Endothelial cell of umbilical vein (primary cell): ENCODE data around the gene ZNF778. TPM values are rescaled to one million over a fixed set of nuclear protein-coding genes. Genes with fewer than 3 reads are reported as not detected.

Source experiments
- BruUV-seq: library from RNA; stranded (reverse); fragments of 400-500 nt; replicated peaks from 2 replicates; lab custom pipeline; 2021; lab: Mats Ljungman, UMichigan
- CTCF ChIA-PET: fragments of 300-600, 350-600 bp; sonication (Branson Sonifier 250); formaldehyde crosslinking; loops from one replicate; lab custom pipeline; 2021; ENCODE audit warnings: antibody characterized with exemption, inconsistent platforms; lab: Charles Lee
- POLR2A ChIA-PET: fragments of 300-600, 350-600 bp; sonication (Branson Sonifier 250); formaldehyde crosslinking; loops from one replicate; lab custom pipeline; 2021; ENCODE audit warnings: antibody characterized with exemption, inconsistent platforms; lab: Charles Lee
- DNase-seq: peaks from one replicate; pipeline ENCODE4 v3.0.0-alpha.2; 2011; ENCODE audit warnings: low read depth, low spot score
- FAIRE-seq: peaks from 2 replicates; lab custom pipeline; 2011; peaks lifted over from hg19 to GRCh38; lab: Jason Lieb, UNC
- H2AFZ ChIP-seq: 2 replicates; pipeline ENCODE4 v1.6.0; 2012; ENCODE audit warnings: low read depth, low read length, control low read depth, inconsistent platforms
- H3K27ac ChIP-seq: 2 replicates; pipeline ENCODE4 v1.5.1; 2011; ENCODE audit warnings: low read depth, mild to moderate bottlenecking, control low read depth, low read length, moderate library complexity; ENCODE audit not compliant: insufficient read depth
- H3K27me3 ChIP-seq, 2 experiments: 2 replicates each; pipeline versions ENCODE4 v1.6.0 to v1.6.1; 2011; ENCODE audit warnings: low read length in 2 of 2, mixed read lengths in 1 of 2; ENCODE audit not compliant: control insufficient read depth in 2 of 2, insufficient read depth in 2 of 2
- H3K36me3 ChIP-seq, 2 experiments: 2 replicates in 1 of 2; 3 replicates in 1 of 2; pipeline ENCODE4 v1.5.1; 2011; ENCODE audit warnings: low read length in 2 of 2, mild to moderate bottlenecking in 1 of 2, moderate library complexity in 1 of 2; ENCODE audit not compliant: control insufficient read depth in 2 of 2, insufficient read depth in 2 of 2; ENCODE audit errors: extremely low read depth in 1 of 2
- H3K4me1 ChIP-seq: 3 replicates; pipeline ENCODE4 v1.5.1; 2011; ENCODE audit warnings: mild to moderate bottlenecking, low read length; ENCODE audit not compliant: control insufficient read depth, insufficient read depth; ENCODE audit errors: extremely low read depth
- H3K4me2 ChIP-seq: 2 replicates; pipeline ENCODE4 v1.6.1; 2011; ENCODE audit warnings: low read length, control low read depth, mixed read lengths; ENCODE audit not compliant: insufficient read depth
- H3K4me3 ChIP-seq, 3 experiments: fragments of 200-600 bp in 1 of 3; sonication (generic), shearing (Covaris generic) in 1 of 3; replicated peaks in 1 of 3; 2 replicates each; pipeline ENCODE4 v1.5.1; 2011 to 2016; ENCODE audit warnings: control low read depth in 3 of 3, low read length in 3 of 3, mild to moderate bottlenecking in 2 of 3, inconsistent platforms in 1 of 3, low read depth in 1 of 3, moderate library complexity in 1 of 3; ENCODE audit not compliant: insufficient read depth in 1 of 3
- H3K79me2 ChIP-seq: 2 replicates; pipeline ENCODE4 v1.6.0; 2012; ENCODE audit warnings: low read length, inconsistent platforms; ENCODE audit not compliant: control insufficient read depth, insufficient read depth
- H3K9ac ChIP-seq: replicated peaks from 2 replicates; pipeline ENCODE3; 2011; ENCODE audit warnings: low read length, control low read depth; ENCODE audit not compliant: insufficient read depth; ENCODE audit errors: extremely low read depth
- H3K9me1 ChIP-seq: replicated peaks from 3 replicates; pipeline ENCODE4 v1.6.0; 2011; ENCODE audit warnings: mild to moderate bottlenecking, low read length; ENCODE audit not compliant: control insufficient read depth, insufficient read depth; ENCODE audit errors: extremely low read depth
- H3K9me3 ChIP-seq: replicated peaks from 2 replicates; pipeline ENCODE4 v1.5.1; 2012; ENCODE audit warnings: low read length, inconsistent platforms; ENCODE audit not compliant: control insufficient read depth, insufficient read depth
- H4K20me1 ChIP-seq: replicated peaks from 2 replicates; pipeline ENCODE3; 2011; ENCODE audit warnings: mild to moderate bottlenecking, low read length; ENCODE audit not compliant: control insufficient read depth, insufficient read depth; ENCODE audit errors: extremely low read depth
- EZH2 ChIP-seq: IDR thresholded peaks from 2 replicates; pipeline ENCODE4 v1.6.1; 2012; ENCODE audit warnings: borderline replicate concordance, low read depth, mild to moderate bottlenecking, moderate library complexity, low read length, inconsistent platforms; ENCODE audit not compliant: severe bottlenecking
- FOS ChIP-seq: IDR thresholded peaks from 2 replicates; pipeline ENCODE4 v1.6.1; 2011; ENCODE audit warnings: mild to moderate bottlenecking, low read length, moderate library complexity, borderline replicate concordance; ENCODE audit not compliant: insufficient read depth
- GATA2 ChIP-seq: IDR thresholded peaks from 2 replicates; pipeline ENCODE4 v1.7.0; 2011; ENCODE audit warnings: low read depth, mild to moderate bottlenecking, moderate library complexity, mixed read lengths, low read length; ENCODE audit not compliant: insufficient read length, insufficient read depth
- JUN ChIP-seq: IDR thresholded peaks from 2 replicates; pipeline ENCODE4 v1.6.1; 2011; ENCODE audit warnings: borderline replicate concordance, low read depth; ENCODE audit not compliant: insufficient read length, insufficient read depth
- MAX ChIP-seq: IDR thresholded peaks from 2 replicates; pipeline ENCODE4 v1.6.1; 2011; ENCODE audit not compliant: insufficient read depth, insufficient read length
- MYC ChIP-seq: IDR thresholded peaks from one replicate; pipeline ENCODE4 v1.6.1; 2011; ENCODE audit warnings: mild to moderate bottlenecking, low read depth, low read length
- POLR2A ChIP-seq: IDR thresholded peaks from 2 replicates; pipeline ENCODE4 v1.6.1; 2012; ENCODE audit warnings: low read depth, mild to moderate bottlenecking, control low read depth, low read length
- POLR2AphosphoS5 ChIP-seq: IDR thresholded peaks from 2 replicates; pipeline ENCODE4 v1.6.1; 2012; ENCODE audit warnings: low read depth, mild to moderate bottlenecking, control low read depth, low read length, moderate library complexity; ENCODE audit not compliant: insufficient read depth
- dilution Hi-C: fragments of 300-500 bp; cut with MboI; formaldehyde crosslinking; loops from one replicate; pipeline ENCODE4 v1.15.0; 2019; ENCODE audit warnings: low sequenced_read_pairs; ENCODE audit not compliant: extremely low pct_ligation_motif_present
- intact Hi-C: fragments of 100-400 bp; cut with micrococcal nuclease; formaldehyde crosslinking; loops from one replicate; pipeline ENCODE4 v1.10.0; 2022
- polyA plus RNA-seq, 4 experiments: library from polyadenylated mRNA; depleted of rRNA in 3 of 4; stranded (reverse) in 3 of 4; unstranded in 1 of 4; fragments of >200 nt; gene quantifications; 2 replicates each; pipeline versions ENCODE4 v1.2.1 to v1.2.3, GENCODE V29; 2011 to 2012; ENCODE audit warnings: missing spikeins in 1 of 4
- total RNA-seq: library from RNA; stranded (reverse); gene quantifications from 2 replicates; pipeline ENCODE4 v1.2.3, GENCODE V29; 2021
- TF ChIP-seq, protein P1 (sequence below), 2 donors: IDR thresholded peaks; 1 replicate in 1 of 2; 2 replicates in 1 of 2; pipeline ENCODE4 v1.5.1; 2011; ENCODE audit warnings: low read length in 2 of 2, mild to moderate bottlenecking in 2 of 2, moderate library complexity in 2 of 2, control low read depth in 1 of 2, inconsistent platforms in 1 of 2, low read depth in 1 of 2; ENCODE audit not compliant: insufficient read depth in 1 of 2; ENCODE audit errors: extremely low read depth in 1 of 2

ZNF778 gene
- total and polyA plus RNA-seq, 2 donors (not counting 3 experiments of a cell fraction or from before 2014, with no cell fraction given): 3.8 to 10.9 TPM

GRCh38 chr16:89256651-89257254 lies 39.2 kb downstream of the ZNF778 start:
- H3K4me2 ChIP-seq: peak overlapping the region; percentile 31
- POLR2A ChIA-PET: no interaction called here

More at GRCh38 chr16:89256651-89257254, 39.2 kb downstream of the ZNF778 start:
- Histone ChIP-seq H3K79me2 (no peaks in the 10 kb centered on the region), H3K9me3 (no peaks in the 10 kb centered on the region), H3K4me3 (peak overlapping the region in 1 of 3 experiments; percentile 30), H3K27me3 (no peaks in the 10 kb centered on the region), H3K27ac (no peak overlapping the region), H3K9ac (no peak overlapping the region), H4K20me1 (no peaks in the 10 kb centered on the region), H3K9me1 (no peaks in the 10 kb centered on the region), H3K4me1 (peaks cover 6% of the 10 kb centered on the region), H3K36me3 (no peaks in the 10 kb centered on the region), H2AFZ (peak overlapping the region; percentile 4)
- intact Hi-C loops (no loop called here), dilution Hi-C loops (no loop called here)
- CTCF ChIA-PET: interaction anchor here (1.0 kb wide), 2 partner anchors 10 kb away, joined by 3 read pairs; no protein-coding TSS in a partner anchor
- BruUV-seq: no TSS peak
- peak; percentile 57 for DNase-seq
- FAIRE-seq: no peak
- TF ChIP-seq EZH2: no peak
- no peak for TF ChIP-seq GATA2
- TF ChIP-seq JUN: no peak
- TF ChIP-seq, protein P1, sequence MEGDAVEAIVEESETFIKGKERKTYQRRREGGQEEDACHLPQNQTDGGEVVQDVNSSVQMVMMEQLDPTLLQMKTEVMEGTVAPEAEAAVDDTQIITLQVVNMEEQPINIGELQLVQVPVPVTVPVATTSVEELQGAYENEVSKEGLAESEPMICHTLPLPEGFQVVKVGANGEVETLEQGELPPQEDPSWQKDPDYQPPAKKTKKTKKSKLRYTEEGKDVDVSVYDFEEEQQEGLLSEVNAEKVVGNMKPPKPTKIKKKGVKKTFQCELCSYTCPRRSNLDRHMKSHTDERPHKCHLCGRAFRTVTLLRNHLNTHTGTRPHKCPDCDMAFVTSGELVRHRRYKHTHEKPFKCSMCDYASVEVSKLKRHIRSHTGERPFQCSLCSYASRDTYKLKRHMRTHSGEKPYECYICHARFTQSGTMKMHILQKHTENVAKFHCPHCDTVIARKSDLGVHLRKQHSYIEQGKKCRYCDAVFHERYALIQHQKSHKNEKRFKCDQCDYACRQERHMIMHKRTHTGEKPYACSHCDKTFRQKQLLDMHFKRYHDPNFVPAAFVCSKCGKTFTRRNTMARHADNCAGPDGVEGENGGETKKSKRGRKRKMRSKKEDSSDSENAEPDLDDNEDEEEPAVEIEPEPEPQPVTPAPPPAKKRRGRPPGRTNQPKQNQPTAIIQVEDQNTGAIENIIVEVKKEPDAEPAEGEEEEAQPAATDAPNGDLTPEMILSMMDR (IDR thresholded peaks at IDR 0.05; ENCODE audit: extremely low read depth in 1 of 2, insufficient read depth in 1 of 2, low read depth in 1 of 2, low read length in 2 of 2): no peak
- TF ChIP-seq MYC: no peak
- TF ChIP-seq POLR2AphosphoS5: peak; percentile 25
- no peak for TF ChIP-seq POLR2A
- peak; percentile 74 for TF ChIP-seq FOS
- TF ChIP-seq MAX: peak; percentile 71
